OCI-LY1 (cell line): ENCODE results near the gene STK39.

Experiments
- H2AFZ ChIP-seq: fragments of 200-600 bp; sonication (generic), shearing (Covaris generic); 2 replicates; pipeline ENCODE4 v1.6.0; 2014; ENCODE audit warnings: antibody characterized with exemption, mild to moderate bottlenecking, low read length
- H3F3A ChIP-seq: fragments of 200-600 bp; sonication (generic), shearing (Covaris generic); 2 replicates; pipeline ENCODE4 v1.6.0; 2014; ENCODE audit warnings: mild to moderate bottlenecking, antibody characterized with exemption, low read length, moderate library complexity; ENCODE audit not compliant: insufficient read depth
- H3K27ac ChIP-seq: fragments of 200-600 bp; sonication (generic); 2 replicates; pipeline ENCODE4 v1.5.1; 2014; ENCODE audit warnings: low read length, mixed run types, mild to moderate bottlenecking, low read depth; ENCODE audit not compliant: poor library complexity, severe bottlenecking
- H3K27me3 ChIP-seq: fragments of 200-600 bp; sonication (generic); 2 replicates; pipeline ENCODE4 v1.6.0; 2014; ENCODE audit warnings: antibody characterized with exemption, mild to moderate bottlenecking, low read length, moderate library complexity; ENCODE audit not compliant: insufficient read depth
- H3K36me3 ChIP-seq: fragments of 200-600 bp; sonication (generic); 2 replicates; pipeline ENCODE4 v1.6.1; 2014; ENCODE audit warnings: mild to moderate bottlenecking, antibody characterized with exemption, low read length, moderate library complexity, mixed read lengths; ENCODE audit not compliant: insufficient read depth
- H3K4me1 ChIP-seq: fragments of 200-600 bp; sonication (generic); 2 replicates; pipeline ENCODE4 v1.5.1; 2014; ENCODE audit warnings: mild to moderate bottlenecking, low read length, moderate library complexity; ENCODE audit not compliant: insufficient read depth, severe bottlenecking
- H3K4me2 ChIP-seq: fragments of 200-600 bp; sonication (generic), shearing (Covaris generic); 2 replicates; pipeline ENCODE4 v1.6.1; 2014; ENCODE audit warnings: low read length
- H3K4me3 ChIP-seq: fragments of 200-600 bp; sonication (generic); 2 replicates; pipeline ENCODE4 v1.5.1; 2014; ENCODE audit warnings: low read length, low read depth, mild to moderate bottlenecking, mixed read lengths; ENCODE audit not compliant: poor library complexity, severe bottlenecking
- H3K79me2 ChIP-seq: fragments of 200-600 bp; shearing (Covaris generic); 2 replicates; pipeline ENCODE4 v1.6.1; 2016; ENCODE audit warnings: mixed run types, low read length, mixed read lengths; ENCODE audit not compliant: insufficient read depth
- H3K9ac ChIP-seq: fragments of 200-600 bp; sonication (generic), shearing (Covaris generic); 2 replicates; pipeline ENCODE4 v1.6.1; 2014; ENCODE audit warnings: mild to moderate bottlenecking, low read length, mixed read lengths
- H3K9me2 ChIP-seq: fragments of 200-600 bp; sonication (generic), shearing (Covaris generic); 2 replicates; pipeline ENCODE4 v1.6.1; 2014; ENCODE audit warnings: low read depth, mild to moderate bottlenecking, low read length, mixed read lengths
- H3K9me3 ChIP-seq: fragments of 200-600 bp; shearing (Covaris generic); 2 replicates; pipeline ENCODE4 v1.6.1; 2014; ENCODE audit warnings: low read length, mixed read lengths
- H4K20me1 ChIP-seq: fragments of 200-600 bp; sonication (generic), shearing (Covaris generic); 2 replicates; pipeline ENCODE4 v1.6.0; 2016; ENCODE audit warnings: mild to moderate bottlenecking, low read length; ENCODE audit not compliant: insufficient read depth
- EZH2 ChIP-seq: fragments of 200-600 bp; sonication (generic), shearing (Covaris generic); IDR thresholded peaks from 2 replicates; pipeline ENCODE4 v1.8.0; 2017; ENCODE audit warnings: borderline replicate concordance, mixed run types, mild to moderate bottlenecking, antibody characterized with exemption, low read length, moderate library complexity, mixed read lengths
- TF ChIP-seq, protein P1 (sequence below): fragments of 200-600 bp; sonication (generic), shearing (Covaris generic); IDR thresholded peaks from 2 replicates; pipeline ENCODE4 v1.5.1; 2017; ENCODE audit warnings: mild to moderate bottlenecking, antibody characterized with exemption, low read length, moderate library complexity, mixed read lengths

The STK39 gene

DNA sequence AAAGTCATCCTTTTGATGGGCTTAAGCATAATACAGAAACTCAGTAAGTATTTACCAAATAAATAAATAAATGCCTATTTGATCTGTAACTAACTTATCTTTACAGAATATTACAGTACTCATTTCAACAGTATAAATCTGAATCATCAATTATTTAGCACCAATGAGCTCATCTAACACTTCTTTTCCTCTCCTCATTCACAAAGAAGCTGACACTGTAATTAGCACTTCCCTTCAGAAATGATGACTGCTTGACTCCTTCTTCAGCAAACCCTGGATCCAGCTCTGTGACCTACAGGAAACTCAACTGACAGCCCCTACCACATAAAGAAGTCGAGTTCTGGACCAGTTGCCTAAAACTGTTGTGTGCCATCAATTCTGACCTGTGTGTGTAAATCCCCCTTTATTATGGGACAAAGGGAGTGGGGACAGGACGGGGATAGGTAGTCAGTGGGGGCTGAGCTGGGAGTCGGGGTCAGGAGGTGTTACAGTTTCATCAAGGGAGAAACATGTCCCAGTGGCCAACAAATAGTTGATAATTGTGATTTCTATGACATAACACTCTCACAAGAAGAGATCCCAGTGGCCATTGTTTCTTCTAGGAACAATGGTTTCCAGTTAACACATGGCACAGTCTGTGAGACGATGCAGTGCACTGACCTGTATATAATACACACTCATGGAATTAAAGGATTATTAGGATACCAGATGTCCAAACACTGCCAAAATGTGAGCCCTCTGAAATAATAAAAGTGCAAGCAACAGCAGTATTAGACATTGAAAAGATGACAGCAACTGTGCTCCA, 68.7 kb downstream of the STK39 start:
- Histone ChIP-seq H3K4me1 (peaks cover 36% of the 10 kb centered on the region), H3K27me3 (no peaks in the 10 kb centered on the region), H3K4me2 (no peak overlapping the region), H3K27ac (no peak overlapping the region), H3F3A (no peaks in the 10 kb centered on the region), H2AFZ (no peak overlapping the region), H4K20me1 (no peaks in the 10 kb centered on the region), H3K79me2 (no peaks in the 10 kb centered on the region), H3K4me3 (no peak overlapping the region), H3K9ac (no peak overlapping the region), H3K36me3 (peaks cover 27% of the 10 kb centered on the region; the same call in 1 of the 2 replicates), H3K9me3 (no peaks in the 10 kb centered on the region), H3K9me2 (no peaks in the 10 kb centered on the region)
- no peak for TF ChIP-seq EZH2
- TF ChIP-seq, protein P1, sequence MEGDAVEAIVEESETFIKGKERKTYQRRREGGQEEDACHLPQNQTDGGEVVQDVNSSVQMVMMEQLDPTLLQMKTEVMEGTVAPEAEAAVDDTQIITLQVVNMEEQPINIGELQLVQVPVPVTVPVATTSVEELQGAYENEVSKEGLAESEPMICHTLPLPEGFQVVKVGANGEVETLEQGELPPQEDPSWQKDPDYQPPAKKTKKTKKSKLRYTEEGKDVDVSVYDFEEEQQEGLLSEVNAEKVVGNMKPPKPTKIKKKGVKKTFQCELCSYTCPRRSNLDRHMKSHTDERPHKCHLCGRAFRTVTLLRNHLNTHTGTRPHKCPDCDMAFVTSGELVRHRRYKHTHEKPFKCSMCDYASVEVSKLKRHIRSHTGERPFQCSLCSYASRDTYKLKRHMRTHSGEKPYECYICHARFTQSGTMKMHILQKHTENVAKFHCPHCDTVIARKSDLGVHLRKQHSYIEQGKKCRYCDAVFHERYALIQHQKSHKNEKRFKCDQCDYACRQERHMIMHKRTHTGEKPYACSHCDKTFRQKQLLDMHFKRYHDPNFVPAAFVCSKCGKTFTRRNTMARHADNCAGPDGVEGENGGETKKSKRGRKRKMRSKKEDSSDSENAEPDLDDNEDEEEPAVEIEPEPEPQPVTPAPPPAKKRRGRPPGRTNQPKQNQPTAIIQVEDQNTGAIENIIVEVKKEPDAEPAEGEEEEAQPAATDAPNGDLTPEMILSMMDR = no peak

DNA sequence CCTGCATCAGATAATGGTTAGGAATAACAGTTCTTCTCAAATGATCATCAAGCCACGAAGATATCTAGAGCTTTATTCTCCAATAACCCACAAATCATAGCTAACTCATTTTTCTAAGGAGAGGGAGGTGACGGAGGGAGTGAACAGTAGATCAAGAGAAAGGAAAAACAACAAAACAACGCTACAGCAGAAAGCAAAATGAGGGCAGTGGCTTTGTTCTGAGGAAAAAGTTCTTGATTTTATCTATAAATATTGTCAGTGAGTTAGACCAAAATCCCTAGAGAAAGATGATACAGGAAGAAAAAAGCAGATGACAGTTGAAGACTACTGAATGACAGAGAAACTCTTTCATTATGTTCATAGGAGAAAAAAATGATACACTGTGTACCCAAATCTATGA, 71.0 kb downstream of the STK39 start:
- H3K9me2 ChIP-seq = no peaks in the 10 kb centered on the region
- H3K79me2 ChIP-seq = no peaks in the 10 kb centered on the region
- no peak overlapping the region for H3K9ac ChIP-seq
- H3F3A ChIP-seq = no peaks in the 10 kb centered on the region
- no peak overlapping the region for H3K27ac ChIP-seq
- no peaks in the 10 kb centered on the region for H4K20me1 ChIP-seq
- H3K9me3 ChIP-seq = no peaks in the 10 kb centered on the region
- H3K27me3 ChIP-seq = no peaks in the 10 kb centered on the region
- TF ChIP-seq, protein P1 = no peak
- H3K36me3 ChIP-seq = peaks cover 25% of the 10 kb centered on the region; the same call in 1 of the 2 replicates
- no peak overlapping the region for H3K4me3 ChIP-seq
- H2AFZ ChIP-seq = no peak overlapping the region
- peaks cover 36% of the 10 kb centered on the region for H3K4me1 ChIP-seq
- H3K4me2 ChIP-seq = 0 out of 2 replicates have a peak overlapping the region, but pooled peaks have one; percentile 16

DNA sequence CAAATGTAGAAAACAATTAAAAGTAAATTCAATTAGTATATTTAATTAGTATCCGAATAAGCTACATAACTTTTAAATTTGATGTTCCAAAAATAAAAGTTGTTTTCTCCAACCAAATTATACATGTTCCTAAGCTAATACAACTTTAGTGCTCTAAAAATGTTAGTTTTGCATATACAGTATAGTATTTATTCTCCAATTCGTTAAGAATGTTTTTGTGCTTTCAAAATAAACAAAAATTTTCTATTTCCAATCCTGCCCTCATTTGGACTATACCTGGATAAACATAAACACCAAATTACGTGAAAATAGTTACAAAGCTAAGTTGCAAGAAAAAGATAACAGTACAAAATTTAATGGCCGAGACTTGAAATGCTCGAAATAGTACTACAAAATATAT, 71.9 kb downstream of the STK39 start:
- Histone ChIP-seq H3K4me1 (peaks cover 36% of the 10 kb centered on the region), H3K27ac (no peak overlapping the region), H3K9me2 (no peaks in the 10 kb centered on the region), H3K27me3 (no peaks in the 10 kb centered on the region), H3K9ac (no peak overlapping the region), H3K36me3 (peaks cover 16% of the 10 kb centered on the region; the same call in 1 of the 2 replicates), H3K4me2 (peak overlapping the region; percentile 54; the same call in 1 of the 2 replicates), H3F3A (no peaks in the 10 kb centered on the region), H3K79me2 (no peaks in the 10 kb centered on the region), H4K20me1 (no peaks in the 10 kb centered on the region), H3K9me3 (no peaks in the 10 kb centered on the region), H2AFZ (no peak overlapping the region), H3K4me3 (no peak overlapping the region)
- TF ChIP-seq, protein P1 = no peak
